Measurements from ENCODE around the gene NKAIN1.

DNA sequence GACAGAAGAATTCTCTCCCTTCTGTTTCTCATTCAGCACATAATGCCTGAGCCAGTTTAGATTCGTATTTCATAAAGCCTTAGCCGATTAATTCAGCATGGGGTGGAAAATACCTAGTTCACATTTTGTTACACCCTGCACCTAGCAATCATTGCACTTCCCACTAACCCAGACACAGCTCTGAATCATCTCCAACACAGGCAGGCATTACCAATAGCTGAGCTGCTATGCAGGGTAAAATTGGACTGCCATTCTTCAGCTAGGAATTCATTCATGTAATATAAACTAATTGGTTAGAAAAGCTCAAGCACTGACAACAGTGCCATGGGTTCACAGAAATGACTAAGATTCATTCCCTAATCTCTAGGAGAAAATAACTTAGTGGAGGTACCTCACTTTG is 26.9 kb upstream of the NKAIN1 start:
- TF ChIP-seq, protein P1, sequence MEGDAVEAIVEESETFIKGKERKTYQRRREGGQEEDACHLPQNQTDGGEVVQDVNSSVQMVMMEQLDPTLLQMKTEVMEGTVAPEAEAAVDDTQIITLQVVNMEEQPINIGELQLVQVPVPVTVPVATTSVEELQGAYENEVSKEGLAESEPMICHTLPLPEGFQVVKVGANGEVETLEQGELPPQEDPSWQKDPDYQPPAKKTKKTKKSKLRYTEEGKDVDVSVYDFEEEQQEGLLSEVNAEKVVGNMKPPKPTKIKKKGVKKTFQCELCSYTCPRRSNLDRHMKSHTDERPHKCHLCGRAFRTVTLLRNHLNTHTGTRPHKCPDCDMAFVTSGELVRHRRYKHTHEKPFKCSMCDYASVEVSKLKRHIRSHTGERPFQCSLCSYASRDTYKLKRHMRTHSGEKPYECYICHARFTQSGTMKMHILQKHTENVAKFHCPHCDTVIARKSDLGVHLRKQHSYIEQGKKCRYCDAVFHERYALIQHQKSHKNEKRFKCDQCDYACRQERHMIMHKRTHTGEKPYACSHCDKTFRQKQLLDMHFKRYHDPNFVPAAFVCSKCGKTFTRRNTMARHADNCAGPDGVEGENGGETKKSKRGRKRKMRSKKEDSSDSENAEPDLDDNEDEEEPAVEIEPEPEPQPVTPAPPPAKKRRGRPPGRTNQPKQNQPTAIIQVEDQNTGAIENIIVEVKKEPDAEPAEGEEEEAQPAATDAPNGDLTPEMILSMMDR (IDR thresholded peaks at IDR 0.05) = no peak
- TF ChIP-seq POLR2AphosphoS5 (IDR thresholded peaks at IDR 0.05; ENCODE audit: low read depth, low read length) = no peak
